Effector CD8-positive, alpha-beta T cell (primary cell): ENCODE data around the gene TAF11L14.
"Not testable (repeated sequence)": the region's sequence is repeated elsewhere in the genome, so short reads cannot be mapped to it uniquely, and the experiment has no call there.

Experiments used
- DNase-seq: peaks from one replicate; lab custom pipeline; 2025; lab: John Stamatoyannopoulos, UW
- total RNA-seq, 4 experiments: gene quantifications; one replicate each; lab custom pipeline; 2026; lab: John Stamatoyannopoulos, UW

Gene TAF11L14
- 0 reads per million in 4 experiments for total RNA-seq

GRCh38 chr5:17634160-17634559, at the start of gene TAF11L14:
TSS of gene TAF11L14 (plus strand) at chr5:17634460.
- DNase-seq: no peak

GRCh38 chr5:17585658-17586057, 48.6 kb upstream of the TAF11L14 start, which contains the start of gene TAF11L7:
TSS of gene TAF11L7 (minus strand) at chr5:17585758.
- DNase-seq: not testable (repeated sequence)

GRCh38 chr5:17590860-17591259, 43.4 kb upstream of the TAF11L14 start, which contains the start of gene TAF11L8:
TSS of gene TAF11L8 (minus strand) at chr5:17590960.
- not testable (repeated sequence) for DNase-seq

- not testable (repeated sequence) for DNase-seq
These were observed 40.0 kb upstream of the TAF11L14 start, which contains the start of gene TAF11L9 for GRCh38 chr5:17594255-17594654. TSS of gene TAF11L9 (minus strand) at chr5:17594394.

GRCh38 chr5:17597728-17598127, 36.5 kb upstream of the TAF11L14 start, which contains the start of gene TAF11L10:
TSS of gene TAF11L10 (minus strand) at chr5:17597828.
- not testable (repeated sequence) for DNase-seq

- not testable (repeated sequence) for DNase-seq
These were observed 30.4 kb upstream of the TAF11L14 start, which contains the start of gene TAF11L11 for GRCh38 chr5:17603880-17604279. TSS of gene TAF11L11 (plus strand) at chr5:17604183.

- no peak for DNase-seq
These were observed 29.3 kb upstream of the TAF11L14 start for GRCh38 chr5:17604951-17605350.

- not testable (repeated sequence) for DNase-seq
These were observed 26.8 kb upstream of the TAF11L14 start for GRCh38 chr5:17607461-17607860.

GRCh38 chr5:17610092-17610491, 24.2 kb upstream of the TAF11L14 start, which contains the start of gene TAF11L12:
TSS of gene TAF11L12 (plus strand) at chr5:17610392.
- not testable (repeated sequence) for DNase-seq

- no peak for DNase-seq
These were observed 19.2 kb upstream of the TAF11L14 start for GRCh38 chr5:17614872-17615605.

- DNase-seq: no peak
These were observed 14.9 kb upstream of the TAF11L14 start for GRCh38 chr5:17619354-17619753.

- no peak for DNase-seq
These were observed 13.6 kb upstream of the TAF11L14 start for GRCh38 chr5:17620627-17621026.

- no peak for DNase-seq
These were observed 8.6 kb upstream of the TAF11L14 start for GRCh38 chr5:17625686-17626085.

- not testable (repeated sequence) for DNase-seq
These were observed 2.5 kb upstream of the TAF11L14 start, which contains the start of gene TAF11L13 for GRCh38 chr5:17631788-17632187. TSS of gene TAF11L13 (plus strand) at chr5:17632088.

GRCh38 chr5:17649232-17649631, 15.0 kb downstream of the TAF11L14 start:
- DNase-seq: not testable (repeated sequence)

- not testable (repeated sequence) for DNase-seq
These were observed 21.0 kb downstream of the TAF11L14 start for GRCh38 chr5:17655201-17655759.

GRCh38 chr5:17655921-17656320, 21.7 kb downstream of the TAF11L14 start:
- no peak for DNase-seq

- DNase-seq: no peak
These were observed 28.9 kb downstream of the TAF11L14 start for GRCh38 chr5:17663182-17663581.

- no peak for DNase-seq
These were observed 31.6 kb downstream of the TAF11L14 start for GRCh38 chr5:17665836-17666235.

GRCh38 chr5:17666726-17667235, 32.5 kb downstream of the TAF11L14 start:
- DNase-seq: no peak

GRCh38 chr5:17670353-17670752, 36.1 kb downstream of the TAF11L14 start:
- DNase-seq: no peak

- no peak for DNase-seq
These were observed 44.6 kb downstream of the TAF11L14 start for GRCh38 chr5:17678751-17679324.
